Liver (tissue), 9 donors: Measurements from ENCODE around the gene TMED3. TPM values are rescaled to one million over a fixed set of nuclear protein-coding genes. Genes with fewer than 3 reads are reported as not detected.

Experiments
- DNase-seq: peaks from one replicate; pipeline ENCODE4 v3.0.0-alpha.2; 2017; ENCODE audit warnings: low spot score
- H3K27ac ChIP-seq, 2 donors: one replicate each; pipeline ENCODE4 v1.7.0; 2013; ENCODE audit warnings: inconsistent platforms in 2 of 2, low read length in 2 of 2, control low read depth in 1 of 2, low read depth in 1 of 2, mild to moderate bottlenecking in 1 of 2
- H3K27me3 ChIP-seq, 4 donors: one replicate each; pipeline versions ENCODE4 v1.6.1 to v1.7.0; 2013; ENCODE audit warnings: low read length in 3 of 4, inconsistent platforms in 1 of 4, mild to moderate bottlenecking in 1 of 4, moderate library complexity in 1 of 4; ENCODE audit not compliant: control insufficient read depth in 4 of 4, insufficient read depth in 4 of 4
- H3K36me3 ChIP-seq, 4 donors: one replicate each; pipeline versions ENCODE4 v1.6.1 to v1.7.0; 2013; ENCODE audit warnings: low read length in 3 of 4, mild to moderate bottlenecking in 3 of 4, low read depth in 1 of 4, moderate library complexity in 1 of 4; ENCODE audit not compliant: control insufficient read depth in 4 of 4, insufficient read depth in 3 of 4
- H3K4me1 ChIP-seq, 4 donors: one replicate each; pipeline versions ENCODE4 v1.6.1 to v1.7.0; 2013; ENCODE audit warnings: low read length in 3 of 4, mild to moderate bottlenecking in 3 of 4, moderate library complexity in 1 of 4; ENCODE audit not compliant: control insufficient read depth in 4 of 4, insufficient read depth in 4 of 4
- H3K4me3 ChIP-seq, 3 donors: one replicate each; pipeline versions ENCODE4 v1.6.1 to v1.7.0; 2013; ENCODE audit warnings: low read length in 3 of 3, control low read depth in 1 of 3, low read depth in 1 of 3, mild to moderate bottlenecking in 1 of 3
- H3K9ac ChIP-seq, 2 donors: one replicate each; pipeline ENCODE4 v1.7.0; 2013; ENCODE audit warnings: low read length in 2 of 2, mild to moderate bottlenecking in 2 of 2, moderate library complexity in 2 of 2, control low read depth in 1 of 2, low read depth in 1 of 2
- H3K9me3 ChIP-seq, 4 donors: one replicate each; pipeline versions ENCODE4 v1.6.1 to v1.7.0; 2013; ENCODE audit warnings: low read length in 3 of 4; ENCODE audit not compliant: control insufficient read depth in 4 of 4
- EGR1 ChIP-seq, 2 donors: IDR thresholded peaks; 2 replicates each; pipeline ENCODE4 v1.6.1; 2016 to 2018; ENCODE audit warnings: antibody characterized with exemption in 2 of 2, low read depth in 2 of 2
- FOXA1 ChIP-seq: IDR thresholded peaks from 2 replicates; pipeline ENCODE4 v1.6.1; 2016; ENCODE audit warnings: antibody characterized with exemption
- FOXA2 ChIP-seq: IDR thresholded peaks from 2 replicates; pipeline ENCODE4 v1.6.1; 2016; ENCODE audit warnings: antibody characterized with exemption
- GABPA ChIP-seq, 2 donors: IDR thresholded peaks in 1 of 2; conservative IDR thresholded peaks in 1 of 2; 2 replicates each; pipeline ENCODE4 v1.6.1; 2016; ENCODE audit warnings: antibody characterized with exemption in 2 of 2, mild to moderate bottlenecking in 1 of 2, moderate library complexity in 1 of 2
- HNF4A ChIP-seq, 2 donors: conservative IDR thresholded peaks; 2 replicates each; pipeline ENCODE4 v1.6.1; 2016; ENCODE audit warnings: antibody characterized with exemption in 2 of 2, mild to moderate bottlenecking in 2 of 2
- HNF4G ChIP-seq: IDR thresholded peaks from 2 replicates; pipeline ENCODE4 v1.6.1; 2016; ENCODE audit warnings: antibody characterized with exemption
- JUND ChIP-seq, 2 donors: IDR thresholded peaks; 2 replicates each; pipeline ENCODE4 v1.6.1; 2016; ENCODE audit warnings: antibody characterized with exemption in 2 of 2
- MAX ChIP-seq: IDR thresholded peaks from 2 replicates; pipeline ENCODE4 v1.6.1; 2016; ENCODE audit warnings: antibody characterized with exemption
- NR2F2 ChIP-seq: IDR thresholded peaks from 2 replicates; pipeline ENCODE4 v1.6.1; 2016; ENCODE audit warnings: antibody characterized with exemption
- RAD21 ChIP-seq, 2 donors: IDR thresholded peaks; 2 replicates each; pipeline ENCODE4 v1.6.1; 2016; ENCODE audit warnings: antibody characterized with exemption in 2 of 2, mild to moderate bottlenecking in 2 of 2
- RXRA ChIP-seq, 2 donors: IDR thresholded peaks; 2 replicates each; pipeline ENCODE4 v1.6.1; 2017 to 2018; ENCODE audit warnings: antibody characterized with exemption in 2 of 2, mild to moderate bottlenecking in 1 of 2
- SP1 ChIP-seq: IDR thresholded peaks from 2 replicates; pipeline ENCODE4 v1.6.1; 2018; ENCODE audit warnings: antibody characterized with exemption, mild to moderate bottlenecking
- TAF1 ChIP-seq: conservative IDR thresholded peaks from 2 replicates; pipeline ENCODE4 v1.6.1; 2016; ENCODE audit warnings: antibody characterized with exemption, mild to moderate bottlenecking
- YY1 ChIP-seq: IDR thresholded peaks from 2 replicates; pipeline ENCODE4 v1.6.1; 2016; ENCODE audit warnings: antibody characterized with exemption, mild to moderate bottlenecking
- WGBS: extraction: QIAGEN DNeasy Blood & Tissue Kit; methylation state at CpG from one replicate; pipeline ENCODE4 v1.1.7; 2013; 5-methylcytosine and 5-hydroxymethylcytosine counted together
- polyA plus RNA-seq, 2 donors: library from polyadenylated mRNA; stranded (reverse) in 1 of 2; unstranded in 1 of 2; fragments of 200-250 nt in 1 of 2; fragments of >200 nt in 1 of 2; fragmentation: Nextera tagmentation in 1 of 2; extraction: Ambion mirVana in 1 of 2; gene quantifications; one replicate each; pipeline versions ENCODE4 v1.2.1 to v1.2.3, GENCODE V29; 2013 to 2015
- total RNA-seq, 2 donors: library from RNA; depleted of rRNA; stranded (reverse); fragments of >200 nt; gene quantifications; one replicate each; pipeline ENCODE4 v1.2.3, GENCODE V29; 2014
- TF ChIP-seq, protein P1 (sequence below): IDR thresholded peaks from 2 replicates; pipeline ENCODE4 v1.6.1; 2016; ENCODE audit warnings: antibody characterized with exemption, mild to moderate bottlenecking
- TF ChIP-seq, protein P2 (sequence below): fragments of 150-350 bp; IDR thresholded peaks from 2 replicates; pipeline ENCODE4 v1.5.1; 2017; ENCODE audit warnings: improper control_type of control experiment, low read depth, low read length; ENCODE audit not compliant: missing input control
- TF ChIP-seq, protein P3 (sequence below): IDR thresholded peaks from 2 replicates; pipeline ENCODE4 v1.6.1; 2016; ENCODE audit warnings: antibody characterized with exemption
- TF ChIP-seq, protein P4 (sequence below): IDR thresholded peaks from 2 replicates; pipeline ENCODE4 v1.6.1; 2016; ENCODE audit warnings: antibody characterized with exemption
- donor health status: healthy.
- donor health status: healthy.
- donor health status: healthy.
- donor health status: healthy.
- donor health status: healthy.

The TMED3 gene
- total and polyA plus RNA-seq, 4 donors, result 11.0 to 28.1 (median 14.0) TPM

DNA sequence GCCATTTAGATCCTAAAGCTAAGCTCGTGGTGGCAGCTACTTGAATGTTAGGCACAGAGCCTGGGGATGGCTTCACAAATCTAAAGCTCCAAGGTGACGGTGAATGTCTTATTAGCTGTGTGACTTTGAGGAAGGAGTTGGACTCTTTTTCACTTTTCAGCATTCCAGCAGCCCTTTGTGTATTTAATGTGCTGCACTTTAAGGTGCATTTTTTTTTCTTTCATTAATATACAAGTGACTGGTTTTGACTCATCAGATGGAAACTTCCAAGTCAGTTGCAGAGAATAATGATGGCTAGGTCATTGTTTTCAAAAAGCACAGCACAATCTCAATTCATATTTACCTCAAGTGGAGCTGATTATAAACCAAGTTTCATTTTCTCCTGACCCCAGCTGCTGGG, 55.8 kb downstream of the TMED3 start:
- WGBS, result 87% methylated on average over 2 of the region's 2 CpGs
- peaks cover 0 to 3% (median 0%) of the 10 kb centered on the region in 4 donors for H3K9me3 ChIP-seq
- TF ChIP-seq, protein P1, sequence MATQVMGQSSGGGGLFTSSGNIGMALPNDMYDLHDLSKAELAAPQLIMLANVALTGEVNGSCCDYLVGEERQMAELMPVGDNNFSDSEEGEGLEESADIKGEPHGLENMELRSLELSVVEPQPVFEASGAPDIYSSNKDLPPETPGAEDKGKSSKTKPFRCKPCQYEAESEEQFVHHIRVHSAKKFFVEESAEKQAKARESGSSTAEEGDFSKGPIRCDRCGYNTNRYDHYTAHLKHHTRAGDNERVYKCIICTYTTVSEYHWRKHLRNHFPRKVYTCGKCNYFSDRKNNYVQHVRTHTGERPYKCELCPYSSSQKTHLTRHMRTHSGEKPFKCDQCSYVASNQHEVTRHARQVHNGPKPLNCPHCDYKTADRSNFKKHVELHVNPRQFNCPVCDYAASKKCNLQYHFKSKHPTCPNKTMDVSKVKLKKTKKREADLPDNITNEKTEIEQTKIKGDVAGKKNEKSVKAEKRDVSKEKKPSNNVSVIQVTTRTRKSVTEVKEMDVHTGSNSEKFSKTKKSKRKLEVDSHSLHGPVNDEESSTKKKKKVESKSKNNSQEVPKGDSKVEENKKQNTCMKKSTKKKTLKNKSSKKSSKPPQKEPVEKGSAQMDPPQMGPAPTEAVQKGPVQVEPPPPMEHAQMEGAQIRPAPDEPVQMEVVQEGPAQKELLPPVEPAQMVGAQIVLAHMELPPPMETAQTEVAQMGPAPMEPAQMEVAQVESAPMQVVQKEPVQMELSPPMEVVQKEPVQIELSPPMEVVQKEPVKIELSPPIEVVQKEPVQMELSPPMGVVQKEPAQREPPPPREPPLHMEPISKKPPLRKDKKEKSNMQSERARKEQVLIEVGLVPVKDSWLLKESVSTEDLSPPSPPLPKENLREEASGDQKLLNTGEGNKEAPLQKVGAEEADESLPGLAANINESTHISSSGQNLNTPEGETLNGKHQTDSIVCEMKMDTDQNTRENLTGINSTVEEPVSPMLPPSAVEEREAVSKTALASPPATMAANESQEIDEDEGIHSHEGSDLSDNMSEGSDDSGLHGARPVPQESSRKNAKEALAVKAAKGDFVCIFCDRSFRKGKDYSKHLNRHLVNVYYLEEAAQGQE, result no peak
- TF ChIP-seq SP1 (no peak), MAX (no peak), GABPA (IDR thresholded peaks at IDR 0.05 in 1 of 2, conservative IDR thresholded peaks at IDR 0.05 in 1 of 2) (no peak), TAF1 (no peak), HNF4A (conservative IDR thresholded peaks at IDR 0.05) (no peak), RXRA (IDR thresholded peaks at IDR 0.05) (no peak), RAD21 (IDR thresholded peaks at IDR 0.05) (no peak), HNF4G (no peak), NR2F2 (no peak), FOXA2 (no peak), YY1 (no peak), EGR1 (IDR thresholded peaks at IDR 0.05; ENCODE audit: low read depth in 2 of 2) (no peak), JUND (IDR thresholded peaks at IDR 0.05) (no peak), FOXA1 (no peak)
- TF ChIP-seq, protein P2, sequence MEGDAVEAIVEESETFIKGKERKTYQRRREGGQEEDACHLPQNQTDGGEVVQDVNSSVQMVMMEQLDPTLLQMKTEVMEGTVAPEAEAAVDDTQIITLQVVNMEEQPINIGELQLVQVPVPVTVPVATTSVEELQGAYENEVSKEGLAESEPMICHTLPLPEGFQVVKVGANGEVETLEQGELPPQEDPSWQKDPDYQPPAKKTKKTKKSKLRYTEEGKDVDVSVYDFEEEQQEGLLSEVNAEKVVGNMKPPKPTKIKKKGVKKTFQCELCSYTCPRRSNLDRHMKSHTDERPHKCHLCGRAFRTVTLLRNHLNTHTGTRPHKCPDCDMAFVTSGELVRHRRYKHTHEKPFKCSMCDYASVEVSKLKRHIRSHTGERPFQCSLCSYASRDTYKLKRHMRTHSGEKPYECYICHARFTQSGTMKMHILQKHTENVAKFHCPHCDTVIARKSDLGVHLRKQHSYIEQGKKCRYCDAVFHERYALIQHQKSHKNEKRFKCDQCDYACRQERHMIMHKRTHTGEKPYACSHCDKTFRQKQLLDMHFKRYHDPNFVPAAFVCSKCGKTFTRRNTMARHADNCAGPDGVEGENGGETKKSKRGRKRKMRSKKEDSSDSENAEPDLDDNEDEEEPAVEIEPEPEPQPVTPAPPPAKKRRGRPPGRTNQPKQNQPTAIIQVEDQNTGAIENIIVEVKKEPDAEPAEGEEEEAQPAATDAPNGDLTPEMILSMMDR, result no peak
- TF ChIP-seq, protein P3, sequence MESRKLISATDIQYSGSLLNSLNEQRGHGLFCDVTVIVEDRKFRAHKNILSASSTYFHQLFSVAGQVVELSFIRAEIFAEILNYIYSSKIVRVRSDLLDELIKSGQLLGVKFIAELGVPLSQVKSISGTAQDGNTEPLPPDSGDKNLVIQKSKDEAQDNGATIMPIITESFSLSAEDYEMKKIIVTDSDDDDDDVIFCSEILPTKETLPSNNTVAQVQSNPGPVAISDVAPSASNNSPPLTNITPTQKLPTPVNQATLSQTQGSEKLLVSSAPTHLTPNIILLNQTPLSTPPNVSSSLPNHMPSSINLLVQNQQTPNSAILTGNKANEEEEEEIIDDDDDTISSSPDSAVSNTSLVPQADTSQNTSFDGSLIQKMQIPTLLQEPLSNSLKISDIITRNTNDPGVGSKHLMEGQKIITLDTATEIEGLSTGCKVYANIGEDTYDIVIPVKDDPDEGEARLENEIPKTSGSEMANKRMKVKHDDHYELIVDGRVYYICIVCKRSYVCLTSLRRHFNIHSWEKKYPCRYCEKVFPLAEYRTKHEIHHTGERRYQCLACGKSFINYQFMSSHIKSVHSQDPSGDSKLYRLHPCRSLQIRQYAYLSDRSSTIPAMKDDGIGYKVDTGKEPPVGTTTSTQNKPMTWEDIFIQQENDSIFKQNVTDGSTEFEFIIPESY, result no peak
- TF ChIP-seq, protein P4, sequence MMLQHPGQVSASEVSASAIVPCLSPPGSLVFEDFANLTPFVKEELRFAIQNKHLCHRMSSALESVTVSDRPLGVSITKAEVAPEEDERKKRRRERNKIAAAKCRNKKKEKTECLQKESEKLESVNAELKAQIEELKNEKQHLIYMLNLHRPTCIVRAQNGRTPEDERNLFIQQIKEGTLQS, result no peak
- H3K9ac ChIP-seq, result no peak overlapping the region
- no peak overlapping the region for H3K4me3 ChIP-seq
- H3K27ac ChIP-seq, result no peak overlapping the region
- H3K36me3 ChIP-seq, result no peaks in the 10 kb centered on the region
- no peak for DNase-seq
- H3K4me1 ChIP-seq, result no peaks in the 10 kb centered on the region
- H3K27me3 ChIP-seq, result no peaks in the 10 kb centered on the region
